Esophagus squamous epithelium (tissue), 5 donors: ENCODE results near the gene MRPL55. TPM values are rescaled to one million over a fixed set of nuclear protein-coding genes. Genes with fewer than 3 reads are reported as not detected.
A peak's percentile ranks its signal among the peaks of the same experiment; 100 is the strongest.

ENCODE experiments used
- DNase-seq: peaks from one replicate; lab custom pipeline; 2025; lab: John Stamatoyannopoulos, UW
- H3K27ac ChIP-seq, 4 donors: fragments of 200-600 bp; sonication (generic); one replicate each; pipeline ENCODE4 v1.5.1; 2016 to 2019; ENCODE audit warnings: mild to moderate bottlenecking in 1 of 4
- H3K27me3 ChIP-seq, 4 donors: fragments of 200-600 bp; sonication (generic); 1 replicate in 3 of 4; 2 replicates in 1 of 4; pipeline versions ENCODE4 v1.5.1 to v1.6.0; 2017 to 2021; ENCODE audit warnings: antibody characterized with exemption in 1 of 4
- H3K36me3 ChIP-seq, 3 donors: fragments of 200-600 bp; sonication (generic); one replicate each; pipeline ENCODE4 v1.5.1; 2016 to 2019
- H3K4me1 ChIP-seq, 3 donors: fragments of 200-600 bp; sonication (generic); one replicate each; pipeline ENCODE4 v1.5.1; 2017 to 2019
- H3K4me3 ChIP-seq, 4 donors: fragments of 200-600 bp; sonication (generic); 1 replicate in 3 of 4; 2 replicates in 1 of 4; pipeline ENCODE4 v1.5.1; 2016 to 2019; ENCODE audit warnings: mild to moderate bottlenecking in 2 of 4, moderate library complexity in 1 of 4
- H3K9me3 ChIP-seq, 3 donors: fragments of 200-600 bp; sonication (generic); one replicate each; pipeline ENCODE4 v1.5.1; 2016 to 2019
- POLR2A ChIP-seq, 4 donors: fragments of 450-650 bp; IDR thresholded peaks; one replicate each; pipeline ENCODE4 v1.6.1; 2017; ENCODE audit warnings: antibody characterized with exemption in 4 of 4, mild to moderate bottlenecking in 4 of 4, moderate library complexity in 3 of 4
- WGBS, 2 donors: methylation state at CpG; one replicate each; pipeline ENCODE4 v1.1.5; 2018; 5-methylcytosine and 5-hydroxymethylcytosine counted together
- intact Hi-C: fragments of 100-400 bp; cut with DNase I; formaldehyde crosslinking; loops from one replicate; pipeline ENCODE4 v1.15.0; 2022
- total RNA-seq, 4 donors: library from RNA; depleted of rRNA; stranded (reverse); fragments of >200 nt; gene quantifications; one replicate each; pipeline ENCODE4 v1.1.0, GENCODE V29; 2016
- TF ChIP-seq, protein P1 (sequence below), 6 experiments: fragments of 450-650 bp in 4 of 6; fragments of 200-600 bp in 2 of 6; sonication (generic) in 2 of 6; IDR thresholded peaks; one replicate each; pipeline ENCODE4 v1.5.1; 2016 to 2019; ENCODE audit warnings: antibody characterized with exemption in 6 of 6, mild to moderate bottlenecking in 4 of 6, moderate library complexity in 4 of 6
- donor health status: DM: yes; HTN: yes; CAD: no.

The MRPL55 gene
- total RNA-seq, 4 donors from 2014 or later: 33.8 to 62.2 (median 51.2) TPM

DNA sequence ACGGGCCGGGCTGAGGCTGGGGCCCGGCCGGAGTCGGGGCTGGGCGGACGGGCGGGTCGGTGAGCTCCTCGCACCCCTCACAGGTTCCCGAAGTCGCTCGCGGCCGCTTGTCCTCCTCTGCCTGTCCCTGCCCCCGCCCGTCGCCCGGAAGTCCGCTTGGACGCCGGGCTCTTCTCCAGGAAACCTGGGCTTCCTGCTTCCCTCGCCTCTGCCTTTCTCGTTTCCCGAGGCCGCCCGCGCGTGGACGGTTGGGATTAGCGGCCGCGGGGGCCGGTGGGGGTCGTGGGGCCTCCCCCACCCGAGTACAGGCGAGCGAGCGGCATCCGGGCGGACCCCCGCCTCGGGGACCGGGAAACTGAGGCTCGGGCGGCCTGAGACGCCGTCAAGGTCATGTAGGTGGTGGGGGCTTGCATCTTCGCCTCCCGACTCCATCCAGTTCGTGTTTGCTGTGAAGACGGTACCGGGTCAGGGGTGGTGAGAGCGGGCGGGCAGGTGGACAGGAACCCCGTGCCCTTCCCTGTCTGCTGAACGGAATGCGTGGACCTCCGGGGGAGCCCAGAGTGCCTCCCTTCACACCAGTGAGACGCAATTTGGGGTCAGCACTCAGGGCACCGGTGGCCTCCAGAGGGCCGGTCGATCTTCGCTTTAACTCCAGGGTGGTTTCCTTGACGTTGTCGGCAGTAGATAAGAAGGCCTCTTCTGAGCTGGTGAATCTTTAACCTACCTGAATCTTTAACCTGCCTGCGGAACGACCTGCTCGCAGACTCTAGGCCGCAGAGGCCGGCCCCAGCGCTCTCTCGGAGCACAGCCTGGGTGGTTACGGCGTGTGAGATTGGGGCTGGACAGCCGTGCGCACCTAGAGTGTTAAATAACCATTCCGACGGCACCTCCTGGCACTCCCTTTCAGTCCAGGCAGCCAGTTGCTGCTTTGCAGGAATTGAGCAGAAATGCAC, 25.9 kb downstream of the MRPL55 start:
- intact Hi-C loops: loop anchor here (10.0 kb wide), 1 partner anchor 298 kb away; no protein-coding TSS in a partner anchor
- H3K4me1 ChIP-seq: peaks cover 50 to 68% (median 66%) of the 10 kb centered on the region in 3 donors
- H3K4me3 ChIP-seq: peak overlapping the region; percentile 79 to 100 (median 98)
- H3K36me3 ChIP-seq: no peaks in the 10 kb centered on the region
- WGBS, 2 donors: 0% methylated on average over 3 to 5 of the region's 79 CpGs
- H3K27me3 ChIP-seq: no peaks in the 10 kb centered on the region
- H3K9me3 ChIP-seq: no peaks in the 10 kb centered on the region
- DNase-seq: no peak
- H3K27ac ChIP-seq: peak overlapping the region; percentile 99 to 100 (median 100)
- TF ChIP-seq, protein P1, sequence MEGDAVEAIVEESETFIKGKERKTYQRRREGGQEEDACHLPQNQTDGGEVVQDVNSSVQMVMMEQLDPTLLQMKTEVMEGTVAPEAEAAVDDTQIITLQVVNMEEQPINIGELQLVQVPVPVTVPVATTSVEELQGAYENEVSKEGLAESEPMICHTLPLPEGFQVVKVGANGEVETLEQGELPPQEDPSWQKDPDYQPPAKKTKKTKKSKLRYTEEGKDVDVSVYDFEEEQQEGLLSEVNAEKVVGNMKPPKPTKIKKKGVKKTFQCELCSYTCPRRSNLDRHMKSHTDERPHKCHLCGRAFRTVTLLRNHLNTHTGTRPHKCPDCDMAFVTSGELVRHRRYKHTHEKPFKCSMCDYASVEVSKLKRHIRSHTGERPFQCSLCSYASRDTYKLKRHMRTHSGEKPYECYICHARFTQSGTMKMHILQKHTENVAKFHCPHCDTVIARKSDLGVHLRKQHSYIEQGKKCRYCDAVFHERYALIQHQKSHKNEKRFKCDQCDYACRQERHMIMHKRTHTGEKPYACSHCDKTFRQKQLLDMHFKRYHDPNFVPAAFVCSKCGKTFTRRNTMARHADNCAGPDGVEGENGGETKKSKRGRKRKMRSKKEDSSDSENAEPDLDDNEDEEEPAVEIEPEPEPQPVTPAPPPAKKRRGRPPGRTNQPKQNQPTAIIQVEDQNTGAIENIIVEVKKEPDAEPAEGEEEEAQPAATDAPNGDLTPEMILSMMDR (IDR thresholded peaks at IDR 0.05): no peak
- TF ChIP-seq POLR2A (IDR thresholded peaks at IDR 0.05): no peak

DNA sequence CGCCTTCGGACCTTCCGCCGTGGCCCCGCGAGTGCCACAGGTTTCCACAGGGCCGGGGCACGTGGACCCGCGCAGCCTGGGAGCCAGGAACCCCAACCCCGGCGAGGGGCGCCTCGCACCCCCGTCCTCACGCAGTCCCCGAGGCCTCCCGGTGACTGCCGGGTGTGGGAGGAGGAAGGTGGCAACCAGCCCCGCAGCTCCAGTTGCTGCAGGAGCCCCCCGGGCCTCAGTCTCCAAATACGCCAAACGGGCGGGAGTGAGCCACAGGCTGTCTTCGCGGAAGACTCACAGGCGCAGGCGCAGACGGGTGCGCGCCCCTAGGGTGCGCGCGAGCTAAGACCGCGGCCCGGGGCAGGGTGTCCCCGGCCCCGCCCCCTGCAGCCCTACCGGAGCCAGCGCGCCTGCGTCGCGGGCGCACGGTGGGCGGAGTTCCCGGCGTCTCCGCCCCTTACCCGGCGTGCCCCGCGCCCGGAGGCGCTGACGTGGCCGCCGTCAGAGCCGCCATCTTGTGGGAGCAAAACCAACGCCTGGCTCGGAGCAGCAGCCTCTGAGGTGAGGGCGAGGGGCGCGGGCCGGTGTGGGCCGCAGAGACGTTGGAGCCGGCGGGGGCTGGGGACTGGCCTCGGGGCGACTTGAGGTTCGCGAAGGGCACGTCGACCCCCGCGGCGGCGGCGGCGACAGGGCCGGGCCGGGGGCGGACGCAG, 26.7 kb downstream of the MRPL55 start, which contains the start of gene ARF1:
TSS of gene ARF1 (plus strand) at position 495 of the 704 bp plus-strand sequence. CDS start 14,407 bp downstream, outside the sequence.
- H3K27me3 ChIP-seq: no peaks in the 10 kb centered on the region
- no peaks in the 10 kb centered on the region for H3K9me3 ChIP-seq
- H3K27ac ChIP-seq: peak within 1 kb of the TSS; percentile 99 to 100 (median 100)
- peak; percentile 54 for DNase-seq
- no peaks in the 10 kb centered on the region for H3K36me3 ChIP-seq
- WGBS, 2 donors: 0% methylated on average over 23 of the region's 87 CpGs; no CpG with 5 or more reads in 1 of the 2 donors
- H3K4me1 ChIP-seq: peaks cover 42 to 59% (median 58%) of the 10 kb centered on the region in 3 donors
- TF ChIP-seq, protein P1 (IDR thresholded peaks at IDR 0.05): peak in 2 of 6 experiments; percentile 27 to 57
- TF ChIP-seq POLR2A (IDR thresholded peaks at IDR 0.05): peak in 3 of 4 donors; percentile 70 to 97 (median 88)
- peak within 1 kb of the TSS; percentile 79 to 100 (median 98) for H3K4me3 ChIP-seq
- intact Hi-C loops: loop anchor here (10.0 kb wide), 1 partner anchor 298 kb away; no protein-coding TSS in a partner anchor

DNA sequence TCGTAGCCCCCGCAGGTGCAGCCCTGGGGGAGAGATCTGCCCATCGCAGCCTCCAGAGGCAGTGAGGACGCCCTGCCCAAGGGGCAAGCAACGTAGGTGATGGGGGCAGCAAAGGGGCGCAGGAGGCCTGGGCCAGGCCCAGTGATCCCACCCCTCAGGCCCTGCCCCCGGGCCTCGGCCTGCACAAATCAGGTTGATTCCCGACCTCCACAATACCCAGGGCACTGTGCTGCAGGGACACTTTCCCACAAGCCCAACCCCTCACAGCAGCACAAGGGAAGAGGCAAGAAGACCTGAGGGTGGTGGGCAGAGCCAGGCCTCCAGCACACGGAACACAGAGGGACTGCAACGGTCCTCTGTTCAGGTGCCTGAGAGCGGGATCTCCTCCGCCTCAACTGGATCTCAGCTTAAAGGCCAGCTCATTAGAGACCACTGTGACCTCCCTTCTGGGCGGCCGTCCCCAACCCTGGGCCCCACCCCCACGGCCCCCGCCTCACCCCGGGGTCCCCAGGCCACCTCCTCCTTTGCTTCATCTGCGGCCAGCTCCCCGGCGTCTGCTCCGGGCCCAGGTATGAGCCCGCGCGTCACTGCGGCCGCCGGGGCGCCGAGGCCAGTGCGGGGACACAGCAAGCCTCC, 27.4 kb downstream of the MRPL55 start:
- no peaks in the 10 kb centered on the region for H3K27me3 ChIP-seq
- 0 to 17% methylated on average over 2 to 8 of the region's 31 CpGs for WGBS, 2 donors
- DNase-seq: no peak
- peak overlapping the region; percentile 99 to 100 (median 100) for H3K27ac ChIP-seq
- no peaks in the 10 kb centered on the region for H3K9me3 ChIP-seq
- intact Hi-C loops: loop anchor here (10.0 kb wide), 1 partner anchor 297 kb away; no protein-coding TSS in a partner anchor
- no peak for TF ChIP-seq POLR2A (IDR thresholded peaks at IDR 0.05)
- TF ChIP-seq, protein P1 (IDR thresholded peaks at IDR 0.05): no peak
- H3K36me3 ChIP-seq: no peaks in the 10 kb centered on the region
- peaks cover 35 to 53% (median 51%) of the 10 kb centered on the region in 3 donors for H3K4me1 ChIP-seq
- H3K4me3 ChIP-seq: peak overlapping the region; percentile 79 to 100 (median 98)

DNA sequence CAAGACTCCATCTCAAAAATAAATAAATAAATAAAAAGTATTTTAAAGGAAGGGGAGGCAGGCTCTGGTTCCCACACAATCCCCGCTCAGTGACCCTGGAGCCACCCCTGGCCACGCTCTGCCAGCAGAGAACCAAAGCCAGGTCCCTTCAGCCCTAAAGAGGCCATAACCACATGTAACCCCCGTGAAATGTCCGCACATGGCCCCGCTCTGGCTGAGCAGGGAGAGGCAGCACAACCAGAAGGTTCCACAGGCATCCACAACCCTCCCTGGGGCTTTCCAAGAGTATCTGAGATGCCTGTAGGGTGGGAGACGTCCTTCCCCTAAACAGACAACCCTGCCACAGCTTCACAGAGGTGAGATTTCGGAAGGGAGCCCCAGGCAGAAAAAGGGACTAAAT, 28.0 kb downstream of the MRPL55 start:
- Histone ChIP-seq H3K4me3 (peak overlapping the region; percentile 79 to 100 (median 98)), H3K36me3 (no peaks in the 10 kb centered on the region), H3K9me3 (no peaks in the 10 kb centered on the region), H3K4me1 (peaks cover 30 to 47% (median 45%) of the 10 kb centered on the region in 3 donors), H3K27me3 (no peaks in the 10 kb centered on the region), H3K27ac (peak overlapping the region in 2 of 4 donors; percentile 100)
- WGBS, 2 donors: 54 to 72% methylated on average over 3 to 5 of the region's 7 CpGs
- intact Hi-C loops: loop anchor here (10.0 kb wide), 1 partner anchor 296 kb away; no protein-coding TSS in a partner anchor
- TF ChIP-seq POLR2A (IDR thresholded peaks at IDR 0.05): no peak
- no peak for DNase-seq
